GM19043 (cell line): ENCODE results near the gene TNFRSF21.
"Not testable (repeated sequence)": the region's sequence is repeated elsewhere in the genome, so short reads cannot be mapped to it uniquely, and the experiment has no call there.

ENCODE experiments used
- ATAC-seq: cut with Tn5 transposase; IDR thresholded peaks from one replicate; pipeline ENCODE4 v1.9.1; 2021; ENCODE audit warnings: low read depth; ENCODE audit not compliant: unreplicated experiment

TNFRSF21 gene

DNA sequence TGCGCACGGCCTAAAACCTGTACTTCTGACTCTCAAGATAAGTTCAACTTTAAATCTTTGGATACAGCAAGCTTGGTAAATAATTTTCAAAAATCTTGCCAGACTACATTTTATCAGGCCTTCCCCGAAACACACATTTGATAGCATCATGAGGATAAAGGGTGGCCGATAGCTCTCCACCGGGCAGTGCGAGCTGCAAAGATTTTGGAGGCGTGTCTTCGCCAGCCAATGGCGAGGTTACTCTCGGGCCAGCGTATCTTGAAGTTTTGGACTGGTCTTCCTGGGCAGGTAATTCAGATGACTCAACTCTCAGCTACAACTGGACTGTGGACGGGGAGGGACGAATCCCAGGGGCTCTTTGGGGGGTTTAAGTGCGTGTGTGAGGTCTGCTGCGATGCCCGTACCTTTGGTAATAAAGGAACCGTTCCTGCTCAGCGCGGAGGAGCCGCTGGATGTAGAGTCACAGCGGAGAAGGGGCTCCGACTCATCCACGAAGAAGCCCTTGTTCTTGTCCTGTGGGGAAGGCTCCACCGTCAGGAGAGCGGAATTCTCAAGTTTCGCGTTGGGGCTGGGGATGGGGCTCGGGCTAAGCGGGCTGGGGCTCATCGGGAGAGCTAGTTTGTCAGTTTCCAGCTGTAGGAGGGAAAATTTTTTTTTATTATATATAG, 75.3 kb downstream of the TNFRSF21 start:
- no peak for ATAC-seq

DNA sequence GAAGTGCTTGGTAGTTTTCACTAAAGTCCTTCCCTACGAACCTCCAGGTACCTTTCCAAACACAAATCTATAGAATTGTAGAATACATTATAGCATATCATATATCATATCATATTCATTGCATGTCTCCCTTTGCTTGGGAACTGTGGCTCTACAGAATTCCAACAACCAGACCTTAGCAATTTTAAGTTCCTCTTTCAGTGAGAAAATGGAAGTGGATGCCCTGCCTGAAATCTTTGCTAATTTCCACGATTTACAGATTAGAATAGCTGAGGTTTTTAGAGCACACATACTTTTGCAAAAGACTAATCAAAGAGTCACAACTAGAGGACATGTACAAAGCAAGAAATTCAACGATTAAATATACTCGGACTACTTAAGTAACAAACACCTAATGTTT, 78.6 kb downstream of the TNFRSF21 start:
- no peak for ATAC-seq

DNA sequence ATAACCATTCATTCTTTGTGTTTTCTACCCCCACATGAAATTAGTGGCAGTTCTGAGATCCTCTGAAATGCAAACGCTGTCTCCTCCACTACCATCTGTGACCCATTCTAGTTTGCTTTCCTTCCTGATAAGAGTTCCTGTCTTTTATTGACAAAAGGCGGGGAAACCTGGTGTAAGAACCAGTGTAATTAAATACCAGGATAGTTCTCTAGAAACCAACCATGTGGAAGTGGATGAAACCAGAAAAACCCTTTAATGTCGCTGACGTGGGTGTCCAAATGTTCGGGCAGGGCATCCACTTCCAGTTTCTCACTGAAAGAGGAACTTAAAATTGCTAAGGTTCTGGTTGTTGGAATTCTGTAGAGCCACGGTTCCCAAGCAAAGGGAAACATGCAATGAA, 79.1 kb downstream of the TNFRSF21 start:
- ATAC-seq: no peak

DNA sequence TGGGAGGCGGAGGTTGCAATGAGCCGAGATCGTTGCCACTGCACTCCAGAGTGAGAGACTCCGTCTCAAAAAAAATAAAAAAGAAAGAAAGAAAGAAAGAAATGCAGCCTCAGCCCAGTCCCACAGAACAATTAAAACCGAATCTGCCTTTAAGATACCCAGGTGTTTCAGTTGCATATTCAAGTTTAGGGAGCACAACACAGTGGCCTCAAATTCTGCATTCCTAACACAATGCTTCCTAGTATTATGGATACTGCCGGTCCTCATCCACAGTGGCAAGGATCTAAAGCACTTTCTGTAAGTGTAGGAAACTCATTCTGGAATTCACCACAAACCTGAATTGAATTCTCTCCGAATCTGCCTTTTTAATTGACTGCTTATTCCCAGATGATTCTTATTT, 80.5 kb downstream of the TNFRSF21 start:
- ATAC-seq: no peak

DNA sequence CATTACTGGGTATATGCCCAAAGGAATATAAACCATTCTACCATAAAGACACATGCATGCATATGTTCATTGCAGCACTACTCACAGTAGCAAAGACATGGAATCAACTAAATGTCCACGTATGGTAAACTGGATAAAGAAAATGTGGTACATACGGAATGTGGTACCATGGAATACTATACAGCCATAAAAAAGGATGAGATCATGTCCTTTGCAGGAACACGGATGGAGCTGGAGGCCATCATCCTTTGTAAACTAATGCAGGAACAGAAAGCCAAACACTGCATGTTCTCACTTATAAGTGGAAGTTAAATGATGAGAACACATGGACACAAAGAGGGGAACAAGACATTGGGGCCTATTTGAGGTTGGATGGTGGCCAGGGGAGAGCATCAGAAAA, 81.6 kb downstream of the TNFRSF21 start:
- not testable (repeated sequence) for ATAC-seq

DNA sequence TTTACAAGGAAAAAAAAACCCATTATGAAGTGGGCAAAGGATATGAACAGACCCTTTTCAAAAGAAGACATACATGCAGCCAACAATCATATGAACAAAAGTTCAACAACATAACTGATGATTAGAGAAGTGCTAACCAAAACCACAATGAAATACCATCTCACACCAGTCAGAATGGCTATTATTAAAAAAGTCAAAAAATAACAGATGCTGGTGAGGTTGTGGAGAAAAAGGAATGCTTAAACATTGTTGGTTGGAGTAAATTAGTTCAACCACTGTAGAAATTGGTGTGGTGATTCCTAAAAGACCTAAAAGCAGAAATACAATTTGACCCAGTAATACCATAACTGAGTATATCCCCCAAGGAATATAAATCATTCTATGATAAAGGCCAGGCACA, 86.5 kb downstream of the TNFRSF21 start:
- not testable (repeated sequence) for ATAC-seq

DNA sequence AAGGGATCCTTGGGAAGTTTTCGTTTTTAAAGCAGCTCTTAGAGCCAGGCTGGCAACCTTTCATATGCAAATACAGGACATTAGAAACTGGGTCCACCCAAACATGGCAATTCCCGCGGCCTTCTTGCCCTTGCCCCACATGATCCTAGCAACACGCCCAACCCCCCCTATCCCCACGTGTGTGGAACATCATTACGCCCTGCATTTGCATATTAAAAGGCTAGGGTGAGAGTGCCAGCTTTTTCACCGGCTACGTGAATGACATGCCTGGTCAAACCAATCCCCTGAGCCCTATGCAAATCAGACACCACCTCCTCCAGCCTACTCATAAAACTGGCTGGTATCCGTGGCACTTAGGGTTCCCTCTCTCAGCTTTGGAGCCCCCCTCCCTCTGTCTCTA, 88.1 kb downstream of the TNFRSF21 start:
- ATAC-seq: no peak

DNA sequence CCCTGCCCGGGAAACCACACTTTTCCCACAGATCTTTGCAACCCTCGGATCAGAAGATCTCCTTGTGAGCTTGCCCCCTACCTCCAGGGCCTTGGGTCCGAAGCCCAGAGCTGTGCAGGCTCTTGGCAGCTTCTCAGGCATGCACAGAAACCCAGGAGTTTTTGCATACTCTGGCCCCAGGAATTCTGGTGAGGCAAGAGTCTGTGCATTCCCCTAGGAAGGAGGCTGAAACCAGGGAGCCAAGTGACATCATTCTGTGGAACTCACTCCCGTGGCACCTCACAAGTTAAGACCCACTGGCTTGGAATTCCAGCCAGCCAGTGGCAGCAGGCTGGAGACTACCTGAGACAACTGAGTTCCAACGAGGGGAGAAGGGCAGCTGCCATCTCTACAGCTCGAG, 100.1 kb downstream of the TNFRSF21 start:
- ATAC-seq: no peak

DNA sequence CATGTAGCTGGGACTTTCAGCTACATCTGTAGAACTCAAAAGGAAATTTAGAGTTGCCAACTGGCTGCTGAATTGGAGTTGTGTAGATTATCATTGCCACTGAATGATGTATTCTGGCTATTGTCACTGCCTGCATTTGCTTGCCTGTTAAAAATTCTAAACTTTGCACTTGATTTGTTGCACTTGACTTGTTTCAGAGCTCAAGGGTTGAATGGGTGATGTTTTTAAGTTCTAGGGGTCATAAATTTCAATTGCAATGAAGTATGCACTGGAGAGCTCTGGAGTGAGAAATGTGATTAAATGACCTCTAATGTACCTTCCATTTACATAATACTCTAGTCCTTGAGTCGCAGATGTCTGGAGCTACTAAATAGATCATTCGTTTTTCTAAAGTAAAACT, 102.4 kb downstream of the TNFRSF21 start:
- ATAC-seq: no peak

DNA sequence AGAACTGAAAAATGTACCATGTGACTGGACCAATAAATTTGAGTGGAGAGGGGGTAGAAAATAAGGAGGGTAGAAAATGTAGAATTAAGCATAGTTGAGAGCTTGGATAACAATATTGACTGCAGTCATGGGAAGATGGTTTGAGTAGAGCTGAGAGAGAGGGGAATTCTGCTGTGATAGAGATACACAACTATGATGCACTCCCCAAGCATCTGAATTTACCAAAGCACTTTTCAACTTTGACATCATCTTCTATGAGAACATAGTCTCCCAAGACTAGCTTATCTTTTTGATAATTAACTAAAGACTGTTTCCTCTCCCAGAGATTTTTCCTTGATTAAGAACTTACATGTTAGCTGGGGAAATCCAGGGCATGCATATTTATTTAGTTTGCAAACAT, 103.1 kb downstream of the TNFRSF21 start:
- ATAC-seq: no peak

DNA sequence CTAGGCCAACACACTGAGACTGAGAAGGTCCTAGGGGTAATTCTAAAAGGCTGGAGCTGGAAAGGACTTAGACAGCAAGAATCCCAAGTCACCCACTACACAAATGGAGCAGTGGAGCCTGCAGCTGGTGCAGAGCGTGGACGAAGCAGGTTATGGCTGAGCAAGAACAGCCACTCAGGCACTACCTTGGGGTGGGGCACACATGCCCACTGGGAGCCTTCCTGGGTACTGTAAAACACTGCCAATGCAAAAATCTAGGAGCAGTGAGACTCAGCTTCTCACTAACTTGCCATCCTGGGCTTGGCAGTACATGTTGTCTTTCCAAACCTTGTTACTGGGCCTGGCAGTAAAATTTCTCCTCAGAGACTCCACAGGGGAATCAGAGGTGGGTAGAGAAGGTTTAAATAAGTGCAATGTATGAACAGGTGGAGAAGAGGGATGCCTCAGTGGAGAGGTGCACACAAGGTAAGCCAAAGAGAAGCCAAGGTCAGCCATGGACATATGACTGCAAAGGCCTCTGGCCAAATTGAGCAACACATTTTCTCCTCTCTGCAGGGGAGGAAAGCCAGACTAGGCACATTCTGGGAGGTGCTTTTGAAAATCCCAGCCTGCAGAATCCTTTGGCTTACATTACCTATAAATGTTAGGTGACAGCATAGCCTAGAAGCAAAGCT, 105.6 kb downstream of the TNFRSF21 start:
- no peak for ATAC-seq

DNA sequence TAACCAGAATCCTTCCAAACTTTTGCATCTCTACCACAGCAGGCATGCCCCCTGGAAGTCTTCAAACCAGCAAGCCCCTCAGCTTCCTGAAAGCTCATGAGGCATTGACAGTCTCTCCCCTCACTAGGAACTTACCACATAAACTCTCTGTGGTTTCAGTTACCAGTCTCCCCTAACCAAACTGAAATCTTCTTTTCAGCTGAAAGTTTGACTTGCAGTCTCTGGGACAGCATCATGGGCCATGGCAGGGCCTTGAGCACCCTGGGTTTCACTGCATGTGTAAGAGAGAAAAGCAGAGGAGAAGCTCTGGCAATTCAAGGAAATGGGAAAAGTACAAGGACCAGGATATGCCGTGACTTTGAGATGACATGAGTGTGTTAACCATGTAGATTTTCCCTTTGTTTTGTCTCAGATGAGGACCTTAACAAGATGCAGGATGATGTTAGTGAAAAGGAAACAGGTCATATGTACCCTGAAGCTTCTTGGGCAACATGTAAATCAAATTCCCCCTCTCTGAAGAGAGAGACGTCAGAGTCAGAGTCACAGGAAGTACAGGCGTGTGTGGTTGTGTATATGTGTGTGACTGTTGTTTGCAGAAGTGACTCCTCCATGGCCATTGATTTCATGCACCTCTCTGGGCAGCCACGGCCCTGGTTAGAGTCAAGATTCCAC, 106.3 kb downstream of the TNFRSF21 start:
- ATAC-seq: peak; percentile 80

DNA sequence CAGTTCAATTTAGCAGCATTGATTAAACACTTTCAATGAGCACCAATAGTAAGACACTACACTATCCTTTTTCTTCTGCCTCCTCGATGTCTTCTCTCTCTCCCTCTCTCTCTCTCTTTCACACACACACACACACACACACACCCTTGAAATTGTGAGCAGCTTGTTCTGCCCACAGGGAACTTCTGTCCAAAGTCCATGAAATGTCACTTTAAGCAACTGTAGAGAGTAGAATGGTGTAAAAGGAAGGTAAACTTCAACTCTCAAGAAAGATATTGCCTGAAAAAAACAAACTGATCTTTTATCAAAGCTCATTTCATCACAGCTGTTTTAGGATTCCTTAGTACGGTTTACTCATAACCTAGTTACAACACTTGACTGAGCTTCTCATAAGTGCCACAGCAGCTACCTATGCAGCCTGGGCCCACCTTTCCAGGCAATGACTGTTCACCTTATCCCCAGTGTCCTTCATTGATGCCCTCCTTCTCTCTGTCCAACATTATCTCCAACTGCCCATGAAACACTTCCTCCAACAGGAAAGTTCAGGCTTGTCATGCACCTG, 107.0 kb downstream of the TNFRSF21 start:
- peak; percentile 5 for ATAC-seq

DNA sequence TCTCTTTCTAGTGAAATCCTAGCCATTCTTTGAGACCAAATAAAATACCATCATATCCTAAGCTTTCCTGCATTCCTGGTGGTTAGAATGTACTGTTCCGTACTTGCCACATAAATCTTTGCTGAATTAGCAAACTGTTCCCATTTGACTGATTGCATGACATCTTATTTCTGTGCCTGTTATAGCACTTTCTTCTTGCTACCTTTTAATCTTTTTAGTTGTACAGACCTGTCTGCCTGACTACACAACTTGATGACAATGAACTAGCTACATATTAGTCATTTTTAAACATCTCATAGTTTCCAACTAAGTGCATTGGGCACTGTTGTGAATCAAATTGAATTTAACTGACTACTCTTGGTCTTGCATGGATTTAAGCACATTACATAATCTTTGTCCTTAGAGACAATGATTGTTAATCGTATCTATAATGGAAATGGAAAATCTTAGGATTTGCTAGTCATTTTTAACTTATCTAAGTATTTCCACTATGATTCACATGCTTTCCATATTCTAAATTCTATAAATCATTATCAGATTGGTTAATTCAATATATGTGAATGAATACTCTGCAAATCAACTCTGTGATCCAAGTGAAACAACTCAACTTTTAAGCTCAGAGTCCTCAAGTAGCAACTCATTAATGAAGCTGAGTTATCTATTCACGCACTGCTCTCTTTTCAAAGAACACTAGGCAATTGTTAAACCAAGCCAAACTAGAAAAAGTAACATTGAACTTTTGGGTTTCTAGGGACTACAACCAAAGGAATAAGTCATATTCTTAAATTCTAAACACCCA, 109.0 kb downstream of the TNFRSF21 start:
- ATAC-seq: no peak

DNA sequence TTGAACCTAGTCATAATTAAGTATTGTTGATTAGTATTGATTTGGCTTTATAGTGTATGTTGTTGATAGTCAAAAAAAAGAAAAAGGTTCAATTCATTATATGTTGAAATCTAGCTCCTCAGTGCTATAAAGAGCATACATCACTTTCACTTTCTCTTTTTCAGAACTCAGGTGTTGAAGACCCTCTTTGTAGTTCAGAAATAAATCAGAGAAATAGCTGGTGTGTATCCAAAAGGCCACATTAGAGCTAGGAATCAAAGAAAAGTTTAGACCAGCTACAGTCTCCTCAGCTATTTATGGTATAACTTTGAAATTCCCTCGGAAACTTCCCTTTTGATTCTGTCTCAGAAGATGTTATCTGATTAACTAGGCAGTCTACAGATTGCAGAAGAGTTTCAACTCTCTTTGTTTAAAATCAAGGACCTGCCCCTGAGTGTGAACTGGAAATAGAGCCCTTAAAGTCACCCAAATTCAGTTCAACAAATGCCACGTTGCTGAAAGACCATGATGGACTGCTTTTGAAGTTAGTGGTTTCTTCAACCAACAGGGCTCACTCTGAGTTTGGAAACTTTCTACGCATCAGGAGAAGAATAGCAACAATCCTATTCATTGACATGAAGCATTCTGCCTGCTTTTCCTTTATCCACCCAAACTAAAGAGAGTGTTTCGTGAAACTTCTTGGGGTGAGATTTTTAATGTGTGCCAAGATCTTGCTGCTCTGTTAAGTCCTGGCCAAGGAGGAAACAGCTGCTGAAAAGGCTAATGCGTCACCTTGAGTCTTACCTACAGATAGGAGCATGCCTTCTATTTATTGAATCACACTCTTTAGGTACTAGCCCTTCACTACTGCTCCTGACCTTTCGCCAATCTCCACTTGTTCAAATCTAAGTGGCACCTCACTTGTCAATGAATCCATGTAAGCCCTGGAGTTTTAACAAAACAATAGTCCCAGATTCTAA, 111.7 kb downstream of the TNFRSF21 start:
- no peak for ATAC-seq

DNA sequence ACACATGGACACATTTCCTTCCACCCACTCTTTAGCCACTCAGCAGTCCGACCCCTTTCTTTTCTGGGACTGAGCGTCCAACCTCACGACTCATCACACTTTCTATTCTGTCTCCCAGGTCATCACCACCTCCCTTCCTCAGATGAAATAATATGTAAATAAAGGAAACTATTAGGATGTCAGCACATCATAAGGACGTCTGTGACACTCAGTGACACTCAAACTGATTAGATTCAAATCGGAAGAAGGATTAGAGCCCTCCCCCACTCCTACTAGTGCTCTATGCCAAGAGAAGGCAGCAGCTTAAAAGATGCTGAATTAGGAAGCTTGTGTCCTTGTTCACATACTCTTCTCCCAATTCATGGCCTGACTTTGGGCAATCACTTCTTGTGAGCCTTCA, 113.6 kb downstream of the TNFRSF21 start:
- no peak for ATAC-seq

DNA sequence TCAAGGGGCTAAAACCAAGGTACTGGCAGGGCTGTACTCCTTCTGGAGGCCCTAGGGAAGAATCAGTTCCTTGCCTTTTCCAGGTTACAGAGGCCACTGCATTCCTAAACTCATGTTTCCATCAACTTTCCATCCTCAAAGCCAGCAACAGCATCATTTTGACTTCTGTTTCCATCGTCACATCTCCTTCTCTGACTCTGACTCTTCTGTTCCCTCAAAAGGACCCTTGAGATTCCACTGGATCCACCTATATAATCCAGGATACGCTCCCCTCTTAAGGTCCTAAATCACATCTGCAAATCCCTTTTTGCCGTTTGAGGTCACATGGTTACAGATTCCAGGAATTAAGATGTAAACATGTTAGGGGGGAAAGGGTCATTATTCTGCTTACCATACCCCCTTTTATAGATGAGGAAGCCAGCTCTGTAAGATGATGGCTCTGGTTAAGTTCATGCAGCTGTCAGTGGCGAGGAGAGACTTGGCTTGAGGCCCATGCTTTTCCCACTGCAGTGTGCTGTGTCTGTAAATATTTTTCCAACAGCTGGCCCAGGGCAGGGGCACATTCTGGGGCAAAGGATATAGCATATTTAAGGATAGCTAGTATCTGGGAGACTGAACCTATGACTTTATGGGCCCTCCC, 114.6 kb downstream of the TNFRSF21 start:
- no peak for ATAC-seq

DNA sequence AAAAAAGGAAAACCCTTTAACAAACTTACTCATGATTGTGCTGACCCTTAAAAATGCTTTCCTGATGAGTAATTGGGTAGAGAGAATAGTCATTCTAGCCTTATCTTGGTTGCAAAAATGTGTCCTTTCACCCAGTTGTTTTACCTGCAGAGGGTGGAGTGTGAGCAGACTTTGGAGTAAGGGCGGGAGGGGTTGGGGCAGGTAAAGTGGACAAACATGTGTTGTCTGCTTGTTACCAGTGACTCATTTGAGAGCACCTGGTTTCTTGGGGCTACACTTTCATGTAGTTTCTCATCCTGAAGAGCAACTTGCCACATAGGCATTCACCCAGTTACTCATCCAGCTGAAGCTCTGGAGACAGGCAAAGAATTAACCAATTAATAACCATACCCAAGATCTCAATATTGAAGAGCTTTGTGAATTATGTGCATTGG, 121.1 kb downstream of the TNFRSF21 start:
- no peak for ATAC-seq

DNA sequence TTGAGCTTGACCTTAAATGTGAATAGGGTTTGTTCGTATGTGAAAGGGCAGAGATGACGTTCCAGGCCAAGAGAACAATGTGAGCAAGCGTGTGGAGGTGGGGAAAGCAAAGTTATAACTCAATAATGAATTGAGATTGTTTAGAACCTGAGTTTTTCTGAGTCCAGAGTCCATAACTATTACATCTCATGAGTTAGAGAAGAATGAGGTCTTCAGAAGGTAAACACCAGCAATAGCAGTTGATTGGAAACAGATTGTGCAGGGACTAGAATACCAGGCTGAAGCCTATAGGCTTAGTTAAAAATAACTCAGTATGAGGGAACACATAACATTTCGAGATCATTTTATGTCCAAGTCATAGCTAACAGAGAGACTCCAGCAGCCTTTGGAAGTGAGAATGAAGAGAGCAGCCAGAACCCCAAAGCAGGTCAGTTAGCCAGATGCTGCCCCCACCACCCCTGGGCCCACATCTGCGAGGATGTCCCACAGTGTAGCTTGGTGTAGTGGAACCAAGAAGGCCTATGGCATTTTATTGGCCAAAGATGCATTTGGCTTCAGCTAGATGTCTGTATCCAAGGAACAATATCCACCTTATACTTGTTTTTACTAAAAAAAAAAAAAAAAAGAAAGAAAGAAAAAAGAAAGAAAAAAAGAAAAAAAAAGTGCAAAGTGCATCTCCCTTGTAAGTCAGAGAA, 121.7 kb downstream of the TNFRSF21 start:
- no peak for ATAC-seq
